PC-9 (cell line): Measurements from ENCODE around the gene ACTR1B.

Experiments used
- CTCF ChIP-seq: fragments of 200-600 bp; sonication (generic); conservative IDR thresholded peaks from 2 replicates; pipeline ENCODE4 v1.6.1; 2017; ENCODE audit warnings: mixed run types, antibody characterized with exemption, mild to moderate bottlenecking, moderate library complexity
- EZH2 ChIP-seq: fragments of 200-600 bp; sonication (generic); IDR thresholded peaks from 2 replicates; pipeline ENCODE4 v1.8.0; 2017; ENCODE audit warnings: antibody characterized with exemption, low read depth

DNA sequence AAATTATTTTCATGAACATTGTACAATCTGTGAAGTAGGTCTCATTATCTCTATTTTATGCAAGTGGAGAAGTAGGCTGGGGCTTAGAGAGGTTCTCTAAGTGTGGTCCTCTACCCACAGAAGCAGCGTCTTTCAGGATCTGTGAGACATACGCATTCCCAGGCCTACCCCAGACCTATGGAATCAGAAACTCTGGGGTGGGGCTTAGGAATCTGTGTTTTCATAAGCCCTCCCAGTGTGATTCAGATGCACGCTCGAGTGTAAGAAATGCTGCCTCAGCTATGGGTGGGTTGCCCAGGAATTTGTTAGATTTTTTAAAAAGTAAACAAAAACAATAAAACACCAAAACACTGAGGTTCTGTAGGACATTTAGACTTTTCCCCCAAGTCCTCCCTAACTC, 34.7 kb upstream of the ACTR1B start:
- TF ChIP-seq EZH2 (no peak), CTCF (no peak)
